ENCODE results near the gene ARHGAP1.

- TF ChIP-seq POLR2AphosphoS5 (IDR thresholded peaks at IDR 0.05; ENCODE audit: low read depth, low read length) = no peak
- no peak for TF ChIP-seq SPI1 (IDR thresholded peaks at IDR 0.05; ENCODE audit: low read depth, low read length)
- TF ChIP-seq TAF1 (IDR thresholded peaks at IDR 0.05; ENCODE audit: low read depth, low read length) = no peak
- no peak for TF ChIP-seq POLR2A (IDR thresholded peaks at IDR 0.05; ENCODE audit: low read depth, low read length)
- TF ChIP-seq PAX5 (IDR thresholded peaks at IDR 0.05; ENCODE audit: insufficient read depth, low read length, severe bottlenecking) = no peak
- no peak for TF ChIP-seq POU2F2 (IDR thresholded peaks at IDR 0.05; ENCODE audit: low read depth, low read length)
These were observed 40.5 kb downstream of the ARHGAP1 start for GRCh38 chr11:46659908-46660307.

Measured in GM12891 (cell line).